Measurements from ENCODE around the gene STX16.

Gene STX16

DNA sequence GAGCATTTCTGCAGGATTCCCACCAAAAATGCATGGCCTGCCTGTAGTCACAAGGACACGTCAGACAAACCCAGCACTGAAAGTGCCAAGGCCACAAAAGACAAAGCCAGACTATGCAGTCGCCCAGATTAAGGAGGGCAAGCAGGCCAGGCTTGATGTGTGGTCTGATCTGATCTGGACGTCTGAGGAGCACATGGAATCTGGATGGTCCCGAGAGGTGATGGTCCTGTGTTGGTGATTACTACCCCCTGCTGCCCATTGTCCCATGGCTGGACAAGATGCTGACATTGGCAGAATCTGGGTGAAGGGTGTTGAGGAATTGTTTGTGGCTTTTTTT, 58.6 kb downstream of the STX16 start:
- no peak for DNase-seq

DNA sequence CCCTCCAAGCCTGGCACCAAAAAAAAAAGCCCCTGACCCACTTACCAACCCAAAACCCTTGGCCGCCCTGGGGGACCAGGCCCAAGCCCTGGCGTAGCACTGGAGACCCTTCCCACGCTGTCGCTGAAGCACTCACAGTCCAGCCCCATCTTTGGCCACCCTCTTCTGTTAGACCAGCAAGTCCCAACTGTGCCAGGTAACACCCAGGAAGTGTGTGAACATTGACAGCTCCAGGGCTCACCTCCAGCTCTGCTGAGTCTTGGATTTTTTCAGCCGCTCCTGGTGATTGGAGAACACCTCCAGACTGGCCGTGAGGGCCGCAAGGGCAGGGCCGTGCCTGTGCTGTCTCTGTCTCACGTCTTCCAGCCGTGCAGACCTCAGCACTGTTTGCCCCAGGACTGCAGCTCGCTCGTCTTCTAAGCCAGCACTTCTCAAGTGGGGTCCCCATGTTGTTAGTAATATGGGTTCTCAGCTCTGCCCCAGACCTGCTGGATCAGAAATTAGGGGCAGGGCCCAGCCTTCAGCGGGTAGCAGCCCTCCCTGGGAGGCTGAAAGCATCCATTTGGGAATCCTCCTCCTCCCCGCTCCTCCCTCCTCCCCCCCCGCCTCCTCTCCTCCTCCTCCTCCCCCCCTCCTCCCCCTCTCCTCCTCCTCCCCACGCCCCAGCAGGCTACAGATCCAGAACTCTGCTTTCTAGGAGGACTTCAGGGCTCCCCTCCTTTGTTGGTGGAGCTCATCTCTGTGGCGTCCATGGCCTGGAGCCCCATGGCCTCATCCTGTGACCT, 59.6 kb downstream of the STX16 start:
- DNase-seq = no peak

DNA sequence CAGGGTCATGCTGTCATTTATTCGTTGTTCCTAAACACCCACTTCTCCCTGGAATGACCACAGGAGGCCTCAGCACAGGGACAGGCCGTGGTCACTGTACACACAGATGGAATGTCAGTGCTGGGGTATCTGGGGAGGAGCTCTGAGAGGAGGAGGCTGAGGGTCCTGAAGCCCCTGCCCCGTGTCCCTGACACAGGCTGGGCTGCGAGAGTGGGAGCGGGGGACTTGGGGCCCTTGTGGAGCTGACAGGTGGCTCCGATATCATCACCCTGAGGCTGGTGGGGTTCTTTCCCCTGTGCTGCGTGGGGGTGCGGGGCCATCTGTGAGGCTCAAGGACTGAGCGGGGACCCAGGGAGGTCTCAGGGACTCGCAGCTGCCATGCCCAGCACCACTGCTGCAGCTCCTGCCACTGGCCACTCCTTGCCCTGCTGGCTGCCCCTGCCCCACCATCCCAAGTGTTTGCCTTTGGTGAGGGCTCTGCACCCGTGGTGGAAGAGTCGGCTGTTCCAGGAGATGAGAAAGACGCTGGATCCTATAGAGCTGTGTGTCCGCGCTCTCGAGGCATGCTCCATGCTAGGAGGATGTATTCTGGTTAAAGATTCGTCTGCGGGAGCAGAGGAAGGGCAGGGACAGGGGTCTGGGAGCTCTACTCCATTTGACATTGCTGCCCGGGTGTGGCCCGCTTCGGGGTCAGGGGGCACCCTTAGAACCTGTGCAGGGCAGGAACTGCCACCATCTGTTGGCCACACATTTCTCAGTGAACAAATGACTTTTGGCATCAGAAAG, 60.4 kb downstream of the STX16 start:
- DNase-seq = no peak

DNA sequence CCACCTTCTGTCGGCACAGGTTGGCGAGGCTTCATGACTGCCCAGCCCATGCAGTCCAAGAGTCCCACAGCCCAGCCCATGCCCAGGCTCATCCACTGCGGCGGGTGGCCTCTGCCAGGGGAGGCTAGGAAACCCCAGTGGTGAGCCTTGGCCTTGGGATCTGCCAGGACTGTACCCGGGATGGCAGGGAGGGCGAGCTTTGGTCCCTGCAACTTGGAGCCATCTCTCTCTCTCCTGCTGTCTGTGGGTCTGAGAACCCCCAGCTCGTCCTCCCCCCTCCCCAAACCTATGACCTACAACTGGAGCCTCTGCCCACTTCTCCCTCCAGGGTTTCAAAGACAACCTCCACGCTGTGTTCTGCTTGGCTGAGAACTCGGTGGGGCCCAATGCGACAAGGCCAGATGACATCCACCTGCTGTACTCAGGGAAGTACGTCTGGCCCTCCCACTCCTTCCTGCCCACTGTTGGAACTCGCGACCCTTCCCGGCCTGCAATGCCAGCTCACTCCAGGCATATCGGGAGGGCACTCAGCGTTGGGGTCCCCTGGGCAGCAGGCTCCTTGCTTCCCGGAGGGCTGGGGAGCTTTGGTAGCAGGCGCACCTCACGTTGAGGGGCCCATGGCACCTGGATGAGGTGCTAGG, 61.2 kb downstream of the STX16 start:
- DNase-seq = no peak

DNA sequence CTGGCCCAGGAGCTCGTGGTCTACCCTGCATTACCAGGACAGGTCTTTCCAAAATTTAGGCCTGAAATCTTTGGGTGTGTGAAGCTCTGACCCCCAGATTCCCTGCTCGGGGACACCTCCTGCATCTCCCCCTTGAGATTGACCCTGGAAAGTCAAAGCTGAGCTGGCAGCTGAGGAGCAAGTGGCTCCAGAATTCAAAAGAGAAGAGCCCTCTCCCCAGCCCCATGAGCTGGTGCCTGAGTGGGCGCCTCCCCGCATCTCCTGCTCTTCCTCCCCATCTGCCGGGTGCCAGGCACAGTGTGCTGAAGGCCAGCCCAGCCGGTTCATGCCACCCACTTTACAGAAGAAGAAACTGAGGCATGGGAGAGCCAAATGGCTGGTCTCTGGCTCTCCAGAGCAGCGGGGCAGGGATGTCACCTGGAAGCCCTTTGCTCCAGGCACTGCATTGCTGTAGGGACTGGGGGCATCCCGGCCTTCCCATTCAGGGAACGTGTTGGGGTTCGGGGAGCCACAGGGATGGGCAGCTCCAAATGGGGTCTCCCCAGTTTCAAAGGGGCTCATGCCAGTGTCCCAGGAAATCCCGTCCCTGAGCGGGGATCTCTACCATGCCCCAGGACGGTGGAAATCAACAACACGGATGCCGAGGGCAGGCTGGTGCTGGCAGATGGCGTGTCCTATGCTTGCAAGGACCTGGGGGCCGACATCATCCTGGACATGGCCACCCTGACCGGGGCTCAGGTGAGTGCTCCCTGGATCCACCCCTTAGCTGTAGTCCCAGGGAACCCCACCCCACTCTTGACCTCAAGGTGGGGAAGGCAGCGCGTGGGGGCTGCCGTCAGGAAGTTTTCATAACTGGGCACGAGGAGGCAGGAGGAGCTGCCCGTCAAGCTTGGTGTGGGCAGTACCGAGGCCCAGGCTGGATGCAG, 62.0 kb downstream of the STX16 start:
- no peak for DNase-seq

DNA sequence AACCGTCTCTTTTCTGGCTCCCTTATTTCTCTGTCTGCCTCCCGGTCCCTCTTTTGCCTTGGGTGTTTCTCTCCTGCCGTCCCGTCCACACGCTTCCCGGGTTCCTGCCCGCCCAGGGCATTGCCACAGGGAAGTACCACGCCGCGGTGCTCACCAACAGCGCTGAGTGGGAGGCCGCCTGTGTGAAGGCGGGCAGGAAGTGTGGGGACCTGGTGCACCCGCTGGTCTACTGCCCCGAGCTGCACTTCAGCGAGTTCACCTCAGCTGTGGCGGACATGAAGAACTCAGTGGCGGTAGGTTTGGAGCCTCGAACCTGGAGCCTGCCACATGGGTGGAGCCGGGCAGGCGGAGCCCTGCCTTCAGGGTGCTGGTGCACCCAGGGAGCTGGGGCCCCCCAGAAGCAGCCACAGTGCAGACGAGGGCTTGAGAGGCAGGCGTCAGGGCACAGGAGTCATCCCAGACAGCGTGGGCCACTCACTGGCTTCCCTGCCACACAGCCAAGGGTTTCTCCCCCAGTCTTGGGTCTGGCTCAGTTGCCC, 62.8 kb downstream of the STX16 start:
- DNase-seq = no peak

DNA sequence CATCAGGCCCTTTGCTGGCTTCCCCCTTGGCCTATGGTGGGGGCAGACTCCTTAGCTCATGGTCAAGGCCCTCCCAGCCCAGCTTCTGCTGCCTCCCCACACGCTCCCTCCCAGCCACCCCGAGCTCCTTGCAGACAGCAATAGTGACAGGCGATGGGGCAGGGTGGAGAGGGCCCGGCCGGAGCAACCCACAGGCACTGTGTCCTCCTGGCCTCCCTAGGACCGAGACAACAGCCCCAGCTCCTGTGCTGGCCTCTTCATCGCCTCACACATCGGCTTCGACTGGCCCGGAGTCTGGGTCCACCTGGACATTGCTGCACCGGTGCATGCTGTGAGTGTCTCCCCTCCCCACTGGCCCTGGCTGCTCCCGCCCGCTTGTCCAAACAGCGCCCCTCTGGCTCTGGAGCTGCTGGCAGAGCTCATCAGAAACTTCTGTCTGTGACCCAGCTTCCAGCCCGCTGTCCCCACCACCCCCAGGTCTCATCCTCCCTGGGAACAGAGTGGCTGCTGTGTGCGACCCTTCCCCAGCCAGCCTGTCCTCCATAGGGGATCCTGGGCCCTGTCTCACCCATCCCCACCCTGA, 63.3 kb downstream of the STX16 start:
- no peak for DNase-seq

DNA sequence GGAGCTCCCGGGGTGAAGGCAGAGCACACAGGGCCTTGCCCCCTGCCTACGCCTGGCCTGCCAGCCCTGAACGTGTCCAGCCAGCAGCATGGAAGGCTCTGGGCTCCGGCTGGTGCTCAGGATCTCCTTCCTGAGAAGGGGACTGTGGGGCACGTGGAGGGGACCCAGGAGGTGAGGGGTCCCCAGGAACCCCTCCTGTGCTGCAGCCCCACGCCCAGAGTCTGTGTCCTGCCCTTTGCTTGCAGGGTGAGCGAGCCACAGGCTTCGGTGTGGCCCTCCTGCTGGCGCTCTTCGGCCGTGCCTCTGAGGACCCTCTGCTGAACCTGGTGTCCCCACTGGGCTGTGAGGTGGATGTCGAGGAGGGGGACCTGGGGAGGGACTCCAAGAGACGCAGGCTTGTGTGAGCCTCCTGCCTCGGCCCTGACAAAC, 63.9 kb downstream of the STX16 start:
- DNase-seq = no peak

DNA sequence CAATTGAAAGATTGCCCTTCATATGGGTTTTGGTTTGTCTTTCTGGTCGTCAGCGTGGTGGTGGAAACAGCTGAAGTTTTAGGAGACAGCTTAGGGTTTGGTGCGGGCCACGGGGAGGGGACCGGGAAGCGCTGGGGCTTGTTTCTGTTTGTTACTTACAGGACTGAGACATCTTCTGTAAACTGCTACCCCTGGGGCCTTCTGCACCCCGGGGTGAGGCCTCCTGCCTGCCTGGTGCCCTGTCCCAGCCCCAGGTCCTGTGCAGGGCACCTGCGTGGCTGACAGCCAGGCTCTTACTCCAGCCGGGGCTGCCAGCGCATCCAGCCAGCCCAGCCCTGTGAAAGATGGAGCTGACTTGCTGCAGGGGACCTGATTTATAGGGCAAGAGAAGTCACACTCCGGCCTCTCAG, 64.3 kb downstream of the STX16 start:
- no peak for DNase-seq

DNA sequence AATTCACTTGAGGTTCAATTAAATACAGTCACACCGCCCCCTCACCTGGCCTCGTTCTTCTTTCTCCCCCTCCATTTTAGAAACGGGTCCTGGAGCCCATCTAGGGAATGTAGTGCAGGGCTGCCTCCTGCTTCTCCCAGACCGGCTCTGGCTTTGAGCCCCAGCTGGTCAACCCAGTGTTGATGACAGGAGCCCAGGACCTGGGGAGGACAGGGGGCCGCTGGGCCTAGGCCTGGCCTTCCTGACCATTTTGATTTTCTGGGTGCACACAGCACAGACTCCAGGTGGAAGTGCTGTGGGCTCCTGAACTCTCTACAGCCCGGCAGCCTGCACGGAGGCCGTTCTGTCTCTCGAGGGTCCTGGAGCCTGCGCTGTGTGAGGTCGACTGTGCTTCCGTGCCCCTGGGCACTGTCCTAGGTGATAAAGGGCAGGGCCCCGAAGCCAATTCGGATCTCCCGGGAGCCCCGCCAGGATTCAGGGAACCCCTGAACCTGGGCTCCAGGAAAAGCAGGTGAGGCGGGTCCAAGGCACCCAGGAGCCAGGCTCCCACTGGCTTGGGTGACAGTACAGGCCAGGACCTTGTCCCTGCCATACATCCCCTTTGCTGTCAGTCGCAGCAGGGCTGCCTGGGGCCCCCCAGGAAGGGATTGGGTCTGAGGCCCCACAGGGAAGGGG, 64.9 kb downstream of the STX16 start:
- no peak for DNase-seq

DNA sequence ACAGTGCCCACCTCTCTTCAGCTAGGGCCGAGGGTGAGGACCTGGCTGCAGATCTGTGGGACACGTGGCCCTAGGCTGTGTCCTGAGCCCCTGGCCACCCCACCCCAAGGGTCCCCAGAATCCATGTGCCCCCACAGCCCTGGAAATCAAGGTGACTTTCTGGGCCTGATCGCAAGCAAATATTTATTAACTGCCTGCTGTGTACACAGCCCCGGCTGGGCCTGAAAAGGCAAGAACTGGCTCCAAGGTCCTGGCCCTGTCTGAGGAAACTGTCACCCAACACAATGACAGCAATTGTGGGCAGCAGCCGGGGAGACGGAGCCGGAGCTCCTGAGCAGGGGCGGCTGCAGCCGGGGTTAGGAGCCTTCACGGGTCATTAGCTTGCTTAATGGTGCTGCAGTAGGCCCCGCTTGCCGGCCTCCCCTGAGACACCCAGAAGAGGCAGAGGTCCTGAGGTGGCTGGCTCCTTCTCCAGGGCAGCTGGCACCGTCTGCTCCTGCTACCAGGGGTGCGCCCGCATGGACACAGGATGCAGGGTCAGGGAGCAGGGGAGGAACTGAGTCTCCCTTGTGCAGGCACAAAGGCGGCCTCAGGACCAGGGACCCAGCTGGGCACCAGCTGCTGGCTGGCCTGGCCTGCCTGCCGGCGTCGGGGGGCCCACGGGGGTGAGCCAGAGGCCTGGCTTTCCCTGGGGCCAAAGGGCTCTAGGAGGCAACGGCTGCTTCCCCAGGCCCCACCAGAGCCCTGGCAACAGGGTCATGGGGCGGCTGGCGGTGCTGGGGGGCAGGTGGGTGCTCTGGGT, 65.6 kb downstream of the STX16 start:
- peak in 2 of 51 donors; percentile 17 to 26 for DNase-seq

DNA sequence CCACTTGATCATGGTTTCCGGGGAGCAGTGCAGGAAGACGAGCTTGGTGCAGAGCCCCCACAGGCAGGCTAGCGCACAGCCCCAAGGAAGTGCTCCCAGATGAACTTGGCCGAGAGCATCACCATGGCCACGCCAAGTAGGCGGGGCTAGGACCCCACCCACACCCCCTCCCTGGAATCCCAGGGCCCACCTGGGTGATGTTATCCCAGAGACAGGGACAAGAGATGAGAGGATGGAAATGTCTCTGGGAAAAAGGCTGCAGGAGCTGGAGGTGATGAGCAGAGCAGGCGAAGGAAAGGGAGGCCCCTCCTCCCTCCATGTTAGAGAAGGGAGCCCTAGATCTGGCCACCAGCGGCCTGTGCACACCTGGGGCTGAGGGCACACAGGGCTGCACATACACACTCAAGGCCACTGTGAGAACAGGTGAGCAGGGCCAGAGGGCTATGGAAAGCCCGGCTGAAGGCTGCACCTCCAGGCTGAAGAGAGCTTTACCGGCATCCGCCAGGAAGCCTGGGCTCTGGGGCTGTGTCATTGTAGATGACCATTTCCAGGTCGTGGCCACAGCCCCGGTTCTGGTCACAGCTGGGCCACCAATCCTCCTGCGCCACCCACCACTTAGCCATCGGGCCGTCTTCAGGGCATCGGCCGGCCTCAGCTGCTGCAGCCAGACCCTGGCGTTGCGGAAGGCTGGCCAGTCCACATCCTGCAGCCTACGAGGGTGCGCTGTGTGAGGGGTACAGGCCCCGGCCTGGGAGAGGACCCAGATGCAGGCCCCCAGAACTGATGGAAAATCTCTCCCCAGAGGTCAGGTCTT, 66.4 kb downstream of the STX16 start:
- DNase-seq = no peak

DNA sequence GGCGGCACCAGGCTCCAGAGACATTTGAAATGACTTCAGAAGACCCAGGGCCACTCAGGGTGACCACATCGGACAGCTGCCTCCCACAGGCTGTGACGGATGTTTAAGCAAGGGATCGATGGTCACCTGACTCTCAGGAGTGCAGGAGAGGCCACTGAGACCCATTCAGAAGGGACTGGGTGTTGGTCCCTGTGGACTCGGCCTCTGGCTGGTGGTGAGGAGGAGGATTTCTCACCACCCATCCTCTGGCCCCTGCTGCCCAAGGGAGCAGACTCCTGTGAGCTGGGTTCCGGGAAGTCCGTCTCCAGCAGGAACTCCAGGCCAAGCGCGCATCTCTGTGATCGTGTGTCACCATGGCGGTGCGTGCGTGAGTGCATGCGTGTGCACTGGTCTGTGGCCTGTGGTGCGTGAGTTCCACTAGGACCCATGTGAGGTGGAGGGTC, 67.1 kb downstream of the STX16 start:
- DNase-seq = no peak

DNA sequence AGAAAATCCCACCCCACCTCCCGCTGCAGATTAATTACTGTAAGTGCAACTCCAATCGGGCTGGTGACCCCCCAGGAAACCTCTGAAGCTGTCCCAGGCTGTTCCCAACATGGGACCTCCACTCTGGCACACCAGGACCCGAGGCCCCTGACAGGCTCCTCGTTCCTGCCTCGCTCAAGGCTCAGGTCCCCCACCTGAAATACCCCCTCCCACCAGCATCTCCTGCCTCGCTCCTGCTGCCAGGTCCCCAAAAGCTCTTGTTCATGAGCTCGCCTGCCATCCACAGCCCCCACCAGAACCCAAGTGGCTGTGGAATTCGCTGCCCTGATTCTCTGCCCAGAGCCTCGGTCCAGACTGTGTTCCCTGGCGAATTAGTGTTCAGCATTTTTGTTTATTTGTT, 67.6 kb downstream of the STX16 start:
- DNase-seq = peak in 1 of 51 donors; percentile 35

DNA sequence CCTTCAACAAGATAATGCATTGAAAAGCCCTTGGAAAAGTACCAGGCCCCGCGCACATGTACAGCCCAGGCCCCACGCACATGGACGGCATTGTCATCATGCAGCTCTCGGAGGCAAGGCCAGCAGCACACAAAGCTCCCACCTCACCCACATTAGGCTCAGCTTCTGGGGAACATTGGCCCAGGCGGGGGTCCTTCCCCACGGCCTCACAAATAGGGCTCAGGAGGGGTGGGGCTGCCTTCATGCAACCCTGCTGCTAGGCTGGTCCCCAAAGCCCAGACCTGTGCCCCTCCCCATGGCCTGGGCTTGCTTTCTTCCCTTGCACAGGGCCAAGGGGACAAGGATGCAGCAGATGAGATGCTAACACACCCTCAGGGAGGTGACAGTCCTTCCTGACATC, 68.2 kb downstream of the STX16 start:
- DNase-seq = peak in 9 of 51 donors; percentile 6 to 46 (median 33)

DNA sequence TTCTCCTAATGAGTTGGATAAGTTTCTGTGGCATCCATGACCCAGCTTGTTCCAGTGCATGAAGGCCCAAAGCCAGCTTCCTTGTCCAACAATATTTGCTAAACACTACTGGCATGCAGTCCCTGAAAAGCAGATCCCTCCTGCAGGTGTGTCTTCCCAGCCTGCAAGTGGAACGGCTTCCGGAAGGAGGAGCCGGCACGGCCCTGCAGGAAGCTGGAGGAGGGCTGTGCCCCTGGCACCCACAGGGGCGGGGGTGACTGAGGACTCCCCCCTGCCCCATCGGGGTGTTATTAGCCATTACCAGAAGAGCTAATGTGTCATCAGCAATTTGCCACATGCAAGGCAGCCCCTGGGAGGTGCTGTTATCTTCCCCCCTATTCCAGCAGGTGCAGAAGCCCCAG, 68.9 kb downstream of the STX16 start:
- DNase-seq = no peak

DNA sequence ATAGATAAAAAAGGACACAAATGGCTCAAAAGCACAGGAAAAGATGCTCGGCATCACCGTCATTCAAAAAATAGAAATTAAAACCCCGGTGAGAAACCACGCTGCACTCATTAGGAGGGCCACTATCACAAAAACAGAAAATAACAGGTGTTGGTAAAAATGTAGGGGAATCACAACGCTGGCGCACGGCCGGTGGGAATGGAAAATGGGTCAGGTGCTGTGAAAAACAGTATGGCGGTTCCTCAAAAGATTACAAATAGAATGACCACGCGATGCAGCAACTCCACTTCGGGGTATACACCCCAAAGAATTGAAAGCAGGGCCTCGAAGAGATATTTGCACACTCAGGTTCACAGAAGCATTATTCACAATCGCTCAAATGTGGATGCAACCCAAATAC, 69.8 kb downstream of the STX16 start:
- no peak for DNase-seq

Measured in hypothalamus (tissue), 51 donors.